GM12875 (cell line): ENCODE data around the gene SLC16A3.
A peak's percentile ranks its signal among the peaks of the same experiment; 100 is the strongest.

Experiments
- H3K4me3 ChIP-seq: one replicate; pipeline ENCODE4 v1.5.1; 2011; ENCODE audit warnings: low read depth, low read length, control low read depth
- CTCF ChIP-seq: IDR thresholded peaks from 2 replicates; pipeline ENCODE4 v1.5.1; 2011; ENCODE audit warnings: low read depth, mild to moderate bottlenecking, control low read depth, inconsistent platforms, low read length, moderate library complexity, borderline replicate concordance; ENCODE audit not compliant: insufficient read depth

SLC16A3 gene

GRCh38 chr17:82235775-82236141 is 6.9 kb downstream of the SLC16A3 start:
- no peak for TF ChIP-seq CTCF
- no peak overlapping the region for H3K4me3 ChIP-seq

- peak; percentile 96 for TF ChIP-seq CTCF
- no peak overlapping the region for H3K4me3 ChIP-seq
These were observed 7.5 kb downstream of the SLC16A3 start for GRCh38 chr17:82236142-82236971.

GRCh38 chr17:82237083-82237745 is 8.4 kb downstream of the SLC16A3 start:
- TF ChIP-seq CTCF = no peak
- H3K4me3 ChIP-seq = no peak overlapping the region

- TF ChIP-seq CTCF = no peak
- H3K4me3 ChIP-seq = no peak overlapping the region
These were observed 9.1 kb downstream of the SLC16A3 start for GRCh38 chr17:82237746-82238471.

GRCh38 chr17:82238472-82239201 is 9.8 kb downstream of the SLC16A3 start:
- TF ChIP-seq CTCF = no peak
- H3K4me3 ChIP-seq = no peak overlapping the region

- no peak for TF ChIP-seq CTCF
These were observed 10.6 kb downstream of the SLC16A3 start for GRCh38 chr17:82239401-82239925.

More at GRCh38 chr17:82239401-82239925, 10.6 kb downstream of the SLC16A3 start:
- H3K4me3 ChIP-seq = no peak overlapping the region
